ENCODE data around the gene ALX4.

Gene ALX4

DNA sequence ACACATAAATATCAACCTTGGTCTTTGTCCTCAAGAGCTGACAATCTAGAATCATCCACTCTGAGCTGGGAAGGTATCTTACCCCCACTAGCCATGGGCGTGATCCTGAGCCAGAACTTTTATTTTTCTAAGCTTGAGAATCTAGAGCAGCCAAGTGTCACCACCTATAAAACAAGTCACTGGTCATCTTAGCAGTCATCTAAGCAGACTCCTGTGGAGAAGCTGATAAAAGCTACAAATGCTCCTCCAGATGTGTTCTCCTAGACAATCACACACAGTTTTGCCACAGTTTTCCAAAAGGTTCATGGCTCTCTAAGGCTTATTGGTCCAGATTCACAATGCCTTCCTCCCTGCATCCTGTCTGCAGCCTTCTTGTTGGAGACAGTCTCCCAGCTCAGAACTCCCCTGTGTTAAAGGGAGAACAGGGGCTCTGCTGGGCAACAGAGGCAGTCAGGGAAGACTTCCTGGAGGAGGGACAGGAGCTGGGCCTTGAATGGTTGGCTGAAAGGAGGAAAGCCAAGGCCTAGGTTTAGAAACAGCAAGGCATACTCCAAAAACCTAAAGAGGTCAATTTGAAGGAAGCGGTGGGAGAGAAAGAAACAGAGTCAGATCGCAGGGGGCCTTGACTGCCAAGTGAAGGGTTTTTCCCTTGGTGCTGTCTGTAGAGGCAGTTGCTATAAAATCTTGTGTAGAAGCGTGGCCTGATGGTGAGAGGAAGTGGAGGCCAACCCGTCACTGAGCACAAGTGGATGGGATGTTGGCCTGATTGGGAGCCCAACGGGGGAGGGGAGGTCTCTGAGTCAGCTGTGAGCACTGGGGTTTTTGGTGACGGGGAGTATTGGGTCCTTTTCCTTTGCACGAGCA lies 42.0 kb downstream of the ALX4 start:
- no peak overlapping the region for H3K4me3 ChIP-seq
- no peaks in the 10 kb centered on the region for H3K4me1 ChIP-seq
- in situ Hi-C loops (cut with MboI; ENCODE audit: low sequenced_read_pairs) = no loop called here
- no peaks in the 10 kb centered on the region for H3K9me3 ChIP-seq
- no peak for DNase-seq (ENCODE audit: low spot score in 2 of 2)
- no peaks in the 10 kb centered on the region for H3K27me3 ChIP-seq (ENCODE audit: low read depth)
- H3K36me3 ChIP-seq (replicated peaks) = no peaks in the 10 kb centered on the region

DNA sequence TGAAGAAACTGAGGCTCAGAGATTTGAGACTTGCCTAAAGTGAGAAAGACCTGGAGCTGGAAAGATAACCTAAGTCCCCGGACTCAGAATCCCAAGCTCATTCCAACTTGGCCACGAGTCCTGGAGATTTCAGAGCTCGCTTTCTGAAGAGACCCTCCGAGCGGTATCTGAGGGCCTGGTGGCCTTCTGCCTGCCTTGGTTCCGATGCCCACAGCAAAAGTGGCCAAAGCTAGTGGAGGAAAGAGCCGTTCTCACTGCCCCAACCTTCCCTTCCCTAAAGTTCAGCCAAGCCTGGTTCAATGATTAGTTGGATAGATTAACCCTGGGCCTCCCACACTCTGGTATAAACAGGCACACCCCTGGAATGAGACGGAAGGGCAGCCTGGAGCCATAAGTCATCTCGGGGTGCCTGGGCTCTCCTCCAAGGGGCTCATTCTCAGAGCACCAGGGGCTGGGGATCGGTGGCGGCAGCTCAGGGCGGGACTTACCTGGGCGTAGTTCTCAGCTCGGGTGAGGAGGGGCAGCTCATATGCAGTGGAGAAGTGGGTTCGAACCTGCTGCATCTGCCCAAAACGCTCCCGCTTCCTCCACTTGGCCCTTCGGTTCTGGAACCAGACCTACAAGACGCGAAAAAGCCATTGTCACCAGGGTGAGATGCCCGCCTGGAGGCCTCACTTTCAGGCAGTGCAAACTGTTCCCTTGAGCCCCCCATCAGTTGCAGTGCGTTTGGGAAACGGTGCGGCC lies 42.8 kb downstream of the ALX4 start:
- no peak for DNase-seq (ENCODE audit: low spot score in 2 of 2)
- Histone ChIP-seq H3K4me3 (no peak overlapping the region), H3K9me3 (no peaks in the 10 kb centered on the region), H3K4me1 (no peaks in the 10 kb centered on the region), H3K36me3 (replicated peaks) (no peaks in the 10 kb centered on the region), H3K27me3 (ENCODE audit: low read depth) (no peaks in the 10 kb centered on the region)
- in situ Hi-C loops (cut with MboI; ENCODE audit: low sequenced_read_pairs) = no loop called here

- DNase-seq (ENCODE audit: low spot score in 2 of 2) = no peak
- H3K27me3 ChIP-seq (ENCODE audit: low read depth) = no peaks in the 10 kb centered on the region
- in situ Hi-C loops (cut with MboI; ENCODE audit: low sequenced_read_pairs) = no loop called here
These were observed 43.7 kb downstream of the ALX4 start for GRCh38 chr11:44266056-44266780.

DNA sequence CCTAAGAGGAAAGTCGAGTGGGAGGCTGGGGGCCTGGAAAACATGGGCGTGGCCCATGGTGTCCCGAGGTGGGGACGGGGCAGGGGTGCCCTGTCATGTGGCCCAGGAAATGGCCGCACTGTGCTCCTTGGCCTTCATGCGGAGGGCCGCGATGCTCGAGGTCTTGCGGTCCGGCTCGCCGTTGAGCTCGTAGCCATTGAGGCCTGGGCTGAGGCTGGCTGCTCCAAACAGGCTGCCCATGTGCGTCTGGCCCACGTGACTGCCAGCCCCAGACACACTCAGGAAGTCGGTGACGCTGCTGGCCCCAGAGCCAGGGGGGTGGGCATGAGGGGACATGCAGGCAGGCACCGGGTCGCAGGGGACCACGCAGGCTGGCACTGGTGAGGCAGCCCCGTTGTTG lies 45.2 kb downstream of the ALX4 start:
- Histone ChIP-seq H3K9me3 (no peaks in the 10 kb centered on the region), H3K36me3 (replicated peaks) (no peaks in the 10 kb centered on the region), H3K27me3 (ENCODE audit: low read depth) (no peaks in the 10 kb centered on the region), H3K4me1 (no peaks in the 10 kb centered on the region), H3K4me3 (no peak overlapping the region)
- in situ Hi-C loops (cut with MboI; ENCODE audit: low sequenced_read_pairs) = no loop called here
- no peak for DNase-seq (ENCODE audit: low spot score in 2 of 2)

More at GRCh38 chr11:44266056-44266780, 43.7 kb downstream of the ALX4 start:
- no peaks in the 10 kb centered on the region for H3K9me3 ChIP-seq
- no peaks in the 10 kb centered on the region for H3K36me3 ChIP-seq (replicated peaks)
- H3K4me3 ChIP-seq = no peak overlapping the region
- no peaks in the 10 kb centered on the region for H3K4me1 ChIP-seq

GRCh38 chr11:44264438-44264749 lies 45.5 kb downstream of the ALX4 start:
- H3K27me3 ChIP-seq (ENCODE audit: low read depth) = no peaks in the 10 kb centered on the region
- H3K36me3 ChIP-seq (replicated peaks) = no peaks in the 10 kb centered on the region
- no peaks in the 10 kb centered on the region for H3K4me1 ChIP-seq
- in situ Hi-C loops (cut with MboI; ENCODE audit: low sequenced_read_pairs) = no loop called here
- H3K9me3 ChIP-seq = no peaks in the 10 kb centered on the region
- no peak overlapping the region for H3K4me3 ChIP-seq
- no peak for DNase-seq (ENCODE audit: low spot score in 2 of 2)

- Histone ChIP-seq H3K4me1 (no peaks in the 10 kb centered on the region), H3K27me3 (ENCODE audit: low read depth) (no peaks in the 10 kb centered on the region), H3K36me3 (replicated peaks) (no peaks in the 10 kb centered on the region), H3K9me3 (no peaks in the 10 kb centered on the region), H3K4me3 (no peak overlapping the region)
- in situ Hi-C loops (cut with MboI; ENCODE audit: low sequenced_read_pairs) = no loop called here
- no peak for DNase-seq (ENCODE audit: low spot score in 2 of 2)
These were observed 46.1 kb downstream of the ALX4 start for GRCh38 chr11:44263738-44264437.

- no peaks in the 10 kb centered on the region for H3K27me3 ChIP-seq (ENCODE audit: low read depth)
- H3K36me3 ChIP-seq (replicated peaks) = no peaks in the 10 kb centered on the region
- in situ Hi-C loops (cut with MboI; ENCODE audit: low sequenced_read_pairs) = no loop called here
- no peak for DNase-seq (ENCODE audit: low spot score in 2 of 2)
- H3K4me1 ChIP-seq = no peaks in the 10 kb centered on the region
- H3K4me3 ChIP-seq = no peak overlapping the region
- no peaks in the 10 kb centered on the region for H3K9me3 ChIP-seq
These were observed 47.9 kb downstream of the ALX4 start for GRCh38 chr11:44261800-44262591.

- Histone ChIP-seq H3K36me3 (replicated peaks) (no peaks in the 10 kb centered on the region), H3K27me3 (ENCODE audit: low read depth) (no peaks in the 10 kb centered on the region), H3K4me3 (no peak overlapping the region), H3K9me3 (no peaks in the 10 kb centered on the region), H3K4me1 (no peaks in the 10 kb centered on the region)
- in situ Hi-C loops (cut with MboI; ENCODE audit: low sequenced_read_pairs) = no loop called here
- DNase-seq (ENCODE audit: low spot score in 2 of 2) = no peak
These were observed 49.9 kb downstream of the ALX4 start for GRCh38 chr11:44260081-44260480.

GRCh38 chr11:44258839-44259420 lies 51.0 kb downstream of the ALX4 start:
- Histone ChIP-seq H3K9me3 (no peaks in the 10 kb centered on the region), H3K4me3 (no peak overlapping the region), H3K4me1 (no peaks in the 10 kb centered on the region), H3K27me3 (ENCODE audit: low read depth) (no peaks in the 10 kb centered on the region), H3K36me3 (replicated peaks) (no peaks in the 10 kb centered on the region)
- in situ Hi-C loops (cut with MboI; ENCODE audit: low sequenced_read_pairs) = no loop called here
- DNase-seq (ENCODE audit: low spot score in 2 of 2) = no peak

DNA sequence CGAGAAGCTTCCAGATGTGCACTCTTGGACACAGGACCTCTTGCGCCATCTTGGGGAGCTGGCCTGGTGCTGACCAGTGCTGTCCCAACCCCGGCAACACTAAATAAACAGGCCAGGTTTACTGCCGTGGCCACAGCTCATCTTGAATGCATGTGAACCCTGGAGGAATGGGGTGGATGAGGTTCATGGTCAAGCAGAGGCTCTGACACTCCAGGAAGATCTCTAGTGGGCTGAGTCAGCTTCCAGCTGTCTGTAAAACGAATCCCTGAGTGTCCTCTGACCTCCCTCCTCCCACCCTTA lies 51.8 kb downstream of the ALX4 start:
- in situ Hi-C loops (cut with MboI; ENCODE audit: low sequenced_read_pairs) = no loop called here
- Histone ChIP-seq H3K9me3 (no peaks in the 10 kb centered on the region), H3K4me1 (no peaks in the 10 kb centered on the region), H3K27me3 (ENCODE audit: low read depth) (no peaks in the 10 kb centered on the region), H3K4me3 (no peak overlapping the region), H3K36me3 (replicated peaks) (no peaks in the 10 kb centered on the region)
- DNase-seq (ENCODE audit: low spot score in 2 of 2) = no peak

DNA sequence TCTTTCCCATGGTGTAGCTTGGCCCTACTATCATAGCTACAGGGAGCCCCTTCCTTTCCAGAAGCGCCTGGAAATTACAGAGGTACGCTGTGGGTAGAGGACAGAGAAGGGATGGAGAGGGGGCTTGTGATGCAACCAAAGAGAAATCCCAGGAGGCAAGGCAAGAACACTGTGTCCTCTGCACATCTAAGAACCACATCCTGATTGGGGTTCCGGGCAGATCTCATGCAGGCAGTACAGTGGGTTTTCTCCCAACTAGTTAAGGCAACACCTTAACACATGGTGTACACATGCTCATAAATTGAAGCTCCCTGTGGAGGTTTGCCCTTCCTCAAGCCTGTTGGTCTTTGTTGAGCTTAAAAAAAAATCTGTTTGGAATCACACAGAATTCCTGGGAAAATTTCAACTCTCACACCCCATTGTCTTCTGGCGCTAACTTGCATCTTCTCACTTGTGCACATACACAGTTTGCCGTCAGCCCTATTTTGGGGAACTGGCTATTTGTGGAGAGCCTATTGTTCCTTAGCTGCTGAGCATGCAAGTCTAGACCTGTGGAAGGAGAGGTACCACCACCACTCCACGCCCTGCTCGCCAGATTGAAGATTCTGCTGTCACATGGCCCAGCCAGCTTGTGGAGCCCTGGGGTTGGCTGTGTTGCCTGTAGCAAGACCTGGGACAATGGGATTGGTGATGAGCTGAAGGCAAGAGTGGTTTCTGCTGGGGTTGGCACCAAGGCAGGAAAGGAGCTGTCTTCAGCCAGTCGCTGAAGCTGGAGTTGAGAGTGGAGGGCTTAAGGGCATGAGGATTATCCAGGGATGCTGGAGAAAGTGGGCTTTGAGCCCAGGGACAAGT lies 52.4 kb downstream of the ALX4 start:
- Histone ChIP-seq H3K36me3 (replicated peaks) (no peaks in the 10 kb centered on the region), H3K9me3 (no peaks in the 10 kb centered on the region), H3K4me1 (no peaks in the 10 kb centered on the region), H3K4me3 (no peak overlapping the region), H3K27me3 (ENCODE audit: low read depth) (no peaks in the 10 kb centered on the region)
- in situ Hi-C loops (cut with MboI; ENCODE audit: low sequenced_read_pairs) = no loop called here
- no peak for DNase-seq (ENCODE audit: low spot score in 2 of 2)

DNA sequence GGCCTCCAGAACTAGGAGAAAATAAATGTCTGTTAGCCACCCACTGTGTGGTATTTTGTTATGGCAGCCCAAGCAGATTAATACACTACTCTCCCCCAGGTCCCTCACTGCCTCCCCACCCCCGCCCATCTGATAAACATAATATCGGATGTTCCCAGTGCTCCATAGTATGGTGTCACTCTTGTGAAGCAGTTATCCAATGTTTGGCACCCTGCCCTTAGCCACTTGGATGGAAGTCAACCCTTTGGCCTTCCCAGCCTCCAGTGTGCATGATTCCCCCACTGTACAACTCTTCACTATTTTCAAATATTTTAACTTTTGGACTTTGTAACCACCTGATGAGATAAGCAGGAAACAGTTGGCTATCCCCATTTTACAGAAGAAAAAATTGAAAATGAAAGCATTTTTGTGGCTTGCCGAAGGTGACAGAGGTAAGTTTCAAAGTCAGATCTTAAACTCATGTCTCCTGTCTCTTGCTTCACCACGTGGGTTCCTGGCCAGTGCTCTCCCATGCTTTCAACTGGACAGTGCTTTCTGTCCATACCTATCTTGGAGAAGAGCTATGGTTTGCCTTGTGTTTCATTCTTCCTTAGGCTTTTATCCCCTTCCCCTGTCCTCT lies 53.2 kb downstream of the ALX4 start:
- in situ Hi-C loops (cut with MboI; ENCODE audit: low sequenced_read_pairs) = no loop called here
- Histone ChIP-seq H3K36me3 (replicated peaks) (no peaks in the 10 kb centered on the region), H3K4me3 (no peak overlapping the region), H3K9me3 (no peaks in the 10 kb centered on the region), H3K27me3 (ENCODE audit: low read depth) (no peaks in the 10 kb centered on the region), H3K4me1 (no peaks in the 10 kb centered on the region)
- DNase-seq (ENCODE audit: low spot score in 2 of 2) = no peak
